Hypothalamus (tissue), 51 donors: ENCODE results near the gene PAPPA2.
A peak's percentile ranks its signal among the peaks of the same experiment; 100 is the strongest.

Source experiments
- DNase-seq, 51 donors: peaks; one replicate each; lab custom pipeline; 2025; lab: John Stamatoyannopoulos, UW

The PAPPA2 gene

DNA sequence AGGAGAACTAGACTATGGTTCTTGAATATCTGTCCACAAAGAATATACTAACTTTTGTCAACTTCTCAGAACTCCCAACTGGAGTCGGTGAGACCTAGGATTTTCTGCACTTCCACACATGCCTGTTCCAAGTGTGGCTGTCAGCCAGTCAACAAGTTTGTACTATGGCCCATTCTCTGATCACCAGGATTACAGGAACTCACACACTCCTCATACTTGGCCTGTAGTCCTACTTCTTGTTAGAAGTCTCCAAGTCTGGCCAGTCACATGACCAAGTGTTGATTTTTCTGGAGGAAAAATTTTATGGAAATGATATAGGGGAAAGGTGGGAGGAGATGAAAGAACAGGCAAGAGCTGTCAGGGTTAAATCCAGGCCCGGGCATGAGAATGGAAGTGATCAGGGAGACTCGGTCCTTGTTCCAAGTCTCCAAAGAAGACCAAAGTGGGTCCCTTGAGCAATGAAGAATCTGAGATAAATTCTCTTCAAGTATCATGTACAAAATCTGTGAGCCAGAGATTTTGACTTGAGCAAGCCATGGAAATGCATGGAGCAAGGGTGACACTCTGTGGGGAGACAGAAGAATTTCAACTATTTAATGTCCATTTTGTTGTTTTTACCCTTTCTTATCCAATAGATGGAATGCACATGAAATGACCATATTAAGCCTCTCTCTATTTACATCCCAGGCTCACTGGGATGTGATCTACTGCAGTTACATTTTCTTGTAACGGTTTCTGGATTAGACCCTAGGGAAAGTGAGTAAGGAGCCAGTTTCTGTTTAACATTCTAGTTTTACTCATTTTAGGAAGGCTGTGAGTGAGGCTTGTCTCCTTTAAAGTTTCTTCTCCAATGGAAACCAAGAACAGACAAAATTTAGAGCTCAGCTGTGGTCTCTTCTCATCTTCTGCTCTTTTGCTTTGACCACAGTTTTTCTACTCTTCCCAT lies 380.6 kb downstream of the PAPPA2 start:
- DNase-seq, result peak in 14 of 51 donors; percentile 1 to 34 (median 5)

DNA sequence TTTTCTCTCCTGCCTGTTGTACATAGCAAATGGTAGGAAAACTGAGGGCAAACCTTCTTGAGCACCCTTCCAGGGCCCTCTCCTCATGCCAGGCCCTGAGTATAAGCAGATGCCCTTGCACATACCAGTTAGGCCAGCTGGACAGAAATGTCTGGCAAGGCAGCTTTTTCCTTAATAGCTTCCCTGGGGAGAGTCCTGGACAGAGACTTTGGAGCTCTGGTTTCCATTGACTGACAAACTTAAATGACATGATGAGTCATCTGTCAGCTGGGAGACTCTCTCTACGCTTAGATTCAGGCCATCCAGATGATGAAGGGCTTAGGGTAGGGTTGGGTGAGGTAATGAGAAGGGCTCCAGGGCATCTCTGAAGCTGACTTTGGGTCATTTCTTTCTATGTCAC lies 384.1 kb downstream of the PAPPA2 start:
- DNase-seq, result no peak

DNA sequence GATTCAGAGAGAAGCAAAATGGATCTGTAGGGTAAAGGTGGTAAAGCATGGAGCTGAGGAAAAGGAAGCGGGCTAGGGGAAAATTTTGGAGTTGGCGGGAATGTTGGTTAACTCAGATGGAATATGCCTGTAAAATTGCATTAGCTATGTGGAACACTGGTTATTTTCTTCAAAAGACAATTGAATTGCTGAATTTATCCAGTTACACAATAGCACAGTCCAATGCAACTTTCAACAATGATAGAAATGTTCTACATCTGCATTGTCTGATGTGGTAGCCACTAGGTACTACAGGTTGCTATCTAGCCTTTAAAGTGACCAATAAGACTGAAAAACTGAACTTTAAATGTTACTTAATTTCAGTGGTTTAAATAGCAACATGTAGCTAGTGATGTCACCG lies 386.3 kb downstream of the PAPPA2 start:
- DNase-seq, result no peak

DNA sequence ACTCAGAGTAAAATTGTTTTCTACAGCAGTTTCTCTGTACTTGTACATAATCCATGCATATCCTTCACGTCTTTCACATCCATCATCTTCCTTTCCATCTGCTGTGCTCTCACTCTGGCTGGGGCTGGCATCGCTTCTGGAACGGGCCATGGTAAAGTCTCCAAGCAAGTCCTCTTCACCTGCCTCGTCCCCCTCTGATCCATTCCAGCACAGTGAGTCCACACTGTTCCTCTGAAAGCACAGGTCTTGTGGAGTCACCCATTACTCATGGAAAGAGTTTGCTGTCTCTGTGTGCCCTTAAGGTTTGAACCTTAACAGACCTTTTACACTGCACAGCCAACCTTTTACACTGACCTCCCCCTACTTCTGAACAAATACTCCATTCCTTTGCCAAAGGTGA lies 387.9 kb downstream of the PAPPA2 start:
- no peak for DNase-seq

DNA sequence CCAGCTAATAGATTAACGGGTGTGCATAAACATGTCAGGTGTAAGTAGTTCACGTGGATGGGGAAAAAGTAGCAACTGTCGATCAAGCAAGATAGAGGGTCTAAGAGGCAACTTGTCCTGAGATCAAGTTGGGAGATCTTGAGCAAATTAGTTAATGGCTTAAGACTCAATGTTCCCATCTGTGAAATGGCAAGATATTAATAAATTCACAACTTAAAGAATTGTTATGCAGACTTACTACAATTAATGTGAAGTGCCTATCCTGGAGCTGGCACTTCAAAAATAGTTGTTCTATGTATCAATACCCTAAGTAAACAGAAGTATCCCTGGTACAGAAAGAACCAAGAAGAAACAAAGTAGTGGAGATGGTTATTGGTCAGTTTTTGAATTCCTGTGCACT lies 389.1 kb downstream of the PAPPA2 start:
- no peak for DNase-seq

DNA sequence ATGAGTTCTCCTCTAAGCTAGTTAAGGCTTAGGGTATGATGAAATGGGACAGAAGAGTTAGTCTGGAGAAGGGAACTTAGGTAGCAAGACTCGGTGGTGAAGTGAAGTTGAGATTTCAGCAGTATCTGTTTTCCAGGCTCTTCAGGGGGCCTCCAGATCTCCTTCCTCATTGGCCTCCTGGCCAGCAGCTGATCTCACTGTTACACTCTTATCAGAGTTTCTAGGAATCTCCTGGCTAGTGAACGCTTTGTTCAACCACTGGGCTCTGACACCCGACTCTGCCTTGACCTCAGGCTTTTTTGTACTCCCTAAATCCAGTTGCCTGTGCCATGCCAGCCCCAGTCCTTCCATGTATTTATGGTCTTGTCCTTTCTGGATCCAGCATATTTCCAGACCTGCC lies 390.5 kb downstream of the PAPPA2 start:
- DNase-seq, result no peak

DNA sequence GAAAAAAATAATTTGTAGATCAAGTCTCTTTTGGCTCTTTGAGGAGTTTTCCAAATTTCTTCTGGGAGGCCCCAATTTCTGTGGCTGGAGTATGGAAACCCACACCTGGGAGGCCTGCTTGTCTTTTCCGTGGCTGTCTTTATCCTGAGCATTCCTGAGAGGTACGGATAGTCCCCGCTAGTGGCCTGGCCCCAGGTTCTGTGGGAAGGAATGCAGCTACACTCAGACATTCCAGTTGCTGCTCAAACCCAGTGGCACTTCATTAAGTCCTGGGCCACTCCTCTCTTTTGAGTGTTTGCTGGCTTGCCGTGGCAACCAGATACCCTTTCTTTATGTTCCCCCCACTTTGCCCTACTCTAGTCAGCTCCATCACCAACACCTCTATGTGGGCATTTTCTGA lies 391.1 kb downstream of the PAPPA2 start:
- no peak for DNase-seq

DNA sequence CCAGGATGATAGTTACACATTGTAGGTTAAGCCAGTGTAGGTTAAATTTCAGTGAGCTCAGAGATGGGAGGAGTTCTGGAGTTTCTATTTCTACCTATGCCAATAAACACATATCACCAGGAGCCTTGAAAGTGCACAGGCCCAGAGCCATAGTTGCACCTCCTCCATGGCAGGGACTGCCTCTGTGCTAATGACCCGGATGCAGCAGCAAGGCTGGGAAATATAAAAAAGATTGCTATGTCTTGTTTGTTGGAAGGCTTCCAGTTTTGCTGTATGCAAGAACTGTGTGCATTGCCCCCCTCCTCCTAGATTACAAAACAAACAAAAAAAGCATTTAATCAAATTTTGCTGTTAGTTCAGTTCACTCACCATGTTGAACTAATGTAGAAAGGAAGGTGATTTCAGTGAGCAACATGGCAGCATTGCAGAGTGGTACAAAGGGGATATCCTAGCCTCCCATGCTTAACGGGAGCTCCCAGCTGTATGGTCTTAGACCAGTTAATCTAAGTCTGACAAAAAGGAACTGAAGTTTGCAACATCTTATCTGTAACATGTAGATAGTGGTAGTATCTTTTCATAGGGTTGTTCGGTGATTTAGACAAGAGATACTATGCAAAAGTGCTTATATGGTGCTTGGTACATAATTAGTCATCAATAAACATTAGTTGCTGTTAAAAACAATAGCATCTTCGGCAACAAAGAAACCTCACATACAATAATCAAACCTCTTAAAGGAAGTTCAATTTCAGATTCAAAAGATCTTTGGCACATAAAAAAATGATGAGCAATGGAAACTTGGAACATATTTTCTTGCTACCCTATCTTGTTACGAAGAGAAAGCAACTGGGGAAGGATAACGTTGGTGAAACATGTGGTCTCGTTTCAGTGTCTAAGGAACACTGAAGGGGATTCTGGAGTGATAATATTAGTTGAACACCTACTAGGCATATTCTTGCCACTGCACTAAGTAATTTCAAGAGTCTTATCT lies 392.1 kb downstream of the PAPPA2 start:
- DNase-seq, result no peak

DNA sequence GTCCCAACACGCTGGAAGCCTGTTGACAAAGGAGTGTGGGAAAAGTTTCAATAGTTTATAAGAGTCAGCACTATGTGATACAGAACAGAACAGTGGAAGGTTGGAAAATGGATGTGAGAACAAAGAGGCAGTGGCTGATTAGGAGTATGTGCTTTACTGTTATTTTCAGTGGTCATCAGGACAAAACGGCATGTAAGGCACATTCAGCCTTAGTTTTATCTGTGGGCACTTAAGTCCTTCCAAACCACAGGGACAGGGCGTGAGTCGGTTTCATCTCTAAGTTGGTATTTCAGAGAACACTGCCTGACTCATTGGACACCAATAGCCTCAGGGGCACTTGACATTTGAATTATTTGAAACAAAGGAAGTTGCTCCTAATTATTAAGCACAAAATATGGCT lies 394.7 kb downstream of the PAPPA2 start:
- no peak for DNase-seq

DNA sequence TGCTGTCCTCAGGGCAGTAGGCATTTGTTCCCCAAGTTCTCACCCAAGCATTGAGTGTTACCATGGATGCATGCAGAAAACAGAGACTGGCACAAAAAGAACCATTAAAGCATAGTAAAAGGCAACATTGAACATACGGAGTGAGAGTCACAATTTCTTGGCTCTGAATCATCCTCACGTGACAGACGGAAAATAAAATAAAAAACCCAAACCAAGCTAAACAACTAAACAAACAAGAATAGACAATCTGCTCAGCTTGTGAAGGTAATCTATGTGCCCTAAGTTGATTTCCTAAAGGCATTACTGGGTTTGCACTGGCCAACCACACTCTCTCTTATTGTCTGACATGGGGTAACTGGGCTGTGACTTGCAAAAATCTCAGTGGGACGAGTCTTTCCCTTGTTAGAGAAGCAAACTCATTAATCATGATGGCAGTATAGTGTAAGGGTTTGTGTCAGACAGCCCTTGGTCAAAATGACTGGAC lies 395.5 kb downstream of the PAPPA2 start:
- no peak for DNase-seq

DNA sequence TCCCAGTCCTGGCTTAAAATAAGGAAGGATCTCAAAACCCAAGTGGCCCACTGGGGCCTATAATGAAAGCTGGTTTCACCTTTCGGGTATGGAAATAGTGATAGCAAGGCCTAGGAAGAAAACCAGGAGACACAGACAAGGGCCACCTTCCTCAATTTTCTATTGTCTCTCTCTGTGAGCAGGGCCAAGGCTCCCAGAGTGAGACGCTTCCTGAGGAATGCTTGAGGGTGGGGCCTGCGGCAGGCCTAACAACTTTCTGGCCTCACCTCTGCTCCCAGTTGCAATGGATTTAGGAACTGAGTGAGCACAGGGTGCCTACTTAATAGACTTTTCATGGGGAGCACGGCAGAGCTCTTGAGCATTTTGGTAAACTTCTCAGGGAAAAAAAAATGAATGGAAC lies 400.6 kb downstream of the PAPPA2 start:
- DNase-seq, result no peak

DNA sequence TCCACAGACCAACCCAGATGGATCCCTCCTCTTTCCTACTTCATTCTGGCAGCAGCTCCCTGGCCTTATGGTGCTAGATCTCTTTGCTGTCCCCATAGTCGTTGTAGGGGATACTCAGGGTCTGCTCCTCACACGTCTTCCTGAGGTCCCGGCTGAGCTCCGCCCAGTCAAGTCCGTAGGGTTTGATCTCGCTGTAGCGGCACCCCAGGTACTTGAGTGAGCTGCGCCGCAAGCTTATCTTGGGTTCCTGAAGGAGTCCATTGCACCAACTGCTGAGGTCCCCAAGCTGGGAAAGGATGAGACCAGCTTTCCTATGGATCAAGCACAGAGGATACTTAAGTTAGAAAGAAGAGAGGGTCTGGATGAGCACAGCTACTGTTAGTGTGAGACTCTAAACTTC lies 401.2 kb downstream of the PAPPA2 start:
- DNase-seq, result no peak

DNA sequence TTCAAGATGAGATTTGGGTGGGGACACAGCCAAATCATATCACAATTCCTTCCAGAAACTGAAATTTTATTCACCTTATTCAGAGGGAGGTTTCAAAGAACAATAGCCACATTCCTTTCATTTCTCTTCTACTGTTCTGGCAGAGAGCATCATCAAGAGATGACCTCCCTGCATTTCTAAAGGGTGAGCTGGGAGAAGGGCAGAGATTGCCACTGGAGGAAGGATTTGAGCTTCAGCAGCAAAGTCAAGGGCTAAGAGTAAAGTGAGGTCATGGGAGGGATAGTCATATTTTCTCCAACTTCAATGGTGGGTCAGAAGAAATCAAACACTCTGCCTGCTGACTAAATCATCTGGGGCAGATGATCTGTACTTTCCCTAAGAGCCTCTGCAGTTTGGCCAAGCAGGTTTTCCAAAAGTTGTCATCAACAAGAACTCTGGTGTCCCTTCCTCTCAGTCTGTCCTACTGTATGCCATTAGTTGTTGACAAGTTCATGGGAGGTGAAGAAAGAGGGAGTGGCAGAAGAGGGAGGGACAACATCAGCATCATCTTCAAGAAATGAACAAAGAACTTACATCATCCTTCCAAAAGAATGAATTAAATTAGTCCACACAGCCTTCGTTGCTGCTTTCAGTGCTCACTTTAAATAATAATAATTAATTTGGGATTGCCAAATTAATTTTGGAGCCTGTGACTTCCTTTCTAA lies 403.2 kb downstream of the PAPPA2 start:
- no peak for DNase-seq

DNA sequence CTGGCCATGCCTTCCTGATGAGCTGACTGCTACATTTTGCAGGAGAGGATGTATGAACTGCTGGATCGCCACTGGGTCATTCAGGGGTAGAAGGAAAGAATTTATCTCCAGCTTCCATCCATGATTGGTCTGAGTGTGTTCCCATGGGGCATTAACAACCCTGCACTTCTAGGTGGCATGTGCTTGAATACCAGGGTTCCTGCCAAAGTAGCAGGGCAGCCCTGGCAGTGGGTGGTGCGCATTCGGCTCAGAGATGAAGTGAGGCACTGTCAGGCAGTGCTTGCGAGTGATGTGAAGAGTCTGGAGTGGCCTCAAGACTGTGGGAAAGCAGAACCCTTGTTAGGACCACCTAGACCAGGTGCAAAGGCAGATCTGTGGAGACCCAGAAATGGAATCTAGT lies 406.6 kb downstream of the PAPPA2 start:
- DNase-seq, result no peak

DNA sequence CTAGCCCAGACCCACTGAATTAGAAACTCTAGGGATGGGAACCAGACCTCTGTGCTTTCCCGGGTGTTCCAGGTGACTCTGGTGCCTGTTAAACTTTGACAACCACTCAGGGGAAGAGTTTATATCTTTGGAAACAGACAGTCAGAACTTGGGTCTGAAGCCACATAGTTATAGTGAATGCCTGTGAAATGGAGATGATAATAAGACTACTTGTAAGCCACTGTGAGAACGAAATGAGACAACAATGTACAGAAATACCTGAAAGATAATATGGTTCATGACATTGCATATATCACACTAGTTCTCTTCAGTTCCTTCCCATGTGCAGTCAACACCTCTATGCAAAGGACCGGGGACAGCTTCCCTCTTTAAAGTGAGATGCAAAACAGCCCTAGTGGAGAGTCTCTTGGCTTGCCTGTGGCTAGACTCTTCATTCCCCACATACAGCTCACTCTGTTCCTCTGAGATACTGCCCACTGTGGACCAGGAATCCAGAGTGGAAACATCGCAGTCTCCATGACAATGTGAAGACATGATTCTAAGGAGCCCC lies 414.1 kb downstream of the PAPPA2 start:
- DNase-seq, result no peak

DNA sequence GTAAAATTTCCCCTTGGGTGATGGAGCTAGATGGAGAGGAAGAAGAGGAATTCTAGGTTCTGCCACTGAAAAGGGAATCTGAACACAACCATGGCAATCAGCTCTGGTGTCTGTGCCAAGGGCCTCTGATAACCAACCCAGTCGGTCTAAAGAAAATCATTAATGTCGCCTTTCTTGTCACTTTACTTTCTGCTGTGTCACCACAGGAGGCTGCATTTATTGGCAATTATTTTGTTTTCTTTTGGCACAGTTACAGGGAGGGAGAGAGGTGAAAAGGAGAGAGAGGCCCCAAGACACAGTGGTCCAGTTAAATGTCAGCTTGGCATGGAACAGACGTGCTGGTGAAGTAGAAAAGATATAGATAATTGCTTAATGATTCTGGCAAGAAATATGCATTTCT lies 414.6 kb downstream of the PAPPA2 start:
- no peak for DNase-seq

DNA sequence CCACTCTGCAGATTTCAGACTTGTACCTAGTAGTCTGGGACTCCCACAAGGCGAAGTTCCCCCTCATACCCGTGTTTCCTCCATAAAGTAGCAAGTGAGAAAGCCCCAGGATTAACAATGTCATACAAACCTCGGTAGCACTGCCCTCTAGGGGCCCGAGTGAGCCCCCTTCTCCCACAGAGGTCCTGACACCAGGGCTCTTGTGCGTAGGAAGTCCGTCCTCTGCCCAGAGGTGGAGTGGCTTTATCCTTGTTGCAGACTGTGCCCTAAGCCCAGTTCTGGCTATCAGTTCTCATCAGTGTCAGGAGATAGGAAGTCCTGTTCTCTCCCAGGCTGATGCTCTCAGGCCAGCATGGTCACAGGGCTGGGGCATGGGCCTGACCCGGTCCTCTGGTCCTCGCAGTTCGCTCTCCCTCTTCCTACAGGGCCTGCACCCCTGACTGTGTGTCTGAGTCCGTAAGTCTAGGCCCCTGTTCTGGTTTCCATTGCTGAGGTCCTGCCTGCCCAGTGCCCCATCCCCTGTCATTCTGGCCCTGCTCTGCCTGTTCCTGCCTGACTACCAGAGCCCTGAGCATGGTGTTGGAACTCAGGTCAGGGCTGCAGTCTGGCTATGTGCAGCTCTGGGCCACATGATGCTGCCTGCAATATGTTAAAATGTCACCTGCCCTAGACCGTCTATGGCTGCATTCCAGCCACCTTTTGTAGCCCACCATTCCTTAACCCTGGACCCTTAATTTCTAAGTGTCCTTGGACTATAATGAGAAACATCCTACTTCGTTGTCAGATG lies 416.0 kb downstream of the PAPPA2 start:
- no peak for DNase-seq

DNA sequence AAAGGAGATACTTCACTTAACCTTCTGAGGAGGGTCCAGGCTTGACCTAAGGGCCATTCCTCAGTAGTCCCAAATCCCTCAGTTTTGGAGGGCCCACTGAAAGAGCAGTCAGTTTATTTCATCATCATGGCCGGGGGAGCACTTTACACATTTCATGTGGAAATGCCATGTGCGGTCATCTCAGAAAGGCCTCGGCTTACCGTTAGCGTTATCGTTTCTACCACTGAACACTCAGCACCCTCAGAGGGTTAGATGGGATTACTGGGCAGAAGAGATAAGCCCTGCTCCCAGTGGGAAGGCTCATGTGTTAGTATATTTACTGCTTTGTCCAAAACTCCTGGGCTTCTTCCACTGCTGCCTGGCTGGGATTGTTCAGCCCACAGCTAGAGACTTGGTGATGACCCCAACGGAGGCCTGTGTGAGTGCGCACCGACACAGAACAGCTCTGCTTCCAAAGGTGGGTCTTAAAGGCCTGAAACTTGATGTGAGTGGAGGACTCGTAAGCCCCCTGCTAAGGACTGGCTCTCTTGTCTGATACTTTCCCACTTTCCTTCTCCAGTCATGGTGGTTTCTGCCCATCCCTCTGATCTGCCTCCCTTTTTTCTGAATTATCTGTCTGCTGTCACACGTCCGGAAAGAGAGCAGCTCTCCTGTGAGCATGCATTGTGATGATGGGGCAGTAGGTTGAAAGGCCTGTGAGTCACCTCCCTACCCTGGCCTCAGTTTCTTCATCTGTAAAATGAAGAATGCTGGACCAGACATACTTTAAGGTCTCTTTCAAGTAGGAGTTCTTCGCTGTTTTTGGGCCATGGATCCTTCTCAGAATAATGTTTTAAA lies 417.0 kb downstream of the PAPPA2 start:
- no peak for DNase-seq
